GM12874 (cell line): ENCODE measurements around the gene LRRK1.

Experiments
- TF ChIP-seq, protein P1 (sequence below): IDR thresholded peaks from 2 replicates; pipeline ENCODE4 v1.5.1; 2011; ENCODE audit warnings: low read depth, mild to moderate bottlenecking, control low read depth, low read length, moderate library complexity; ENCODE audit not compliant: insufficient read depth

Gene LRRK1

DNA sequence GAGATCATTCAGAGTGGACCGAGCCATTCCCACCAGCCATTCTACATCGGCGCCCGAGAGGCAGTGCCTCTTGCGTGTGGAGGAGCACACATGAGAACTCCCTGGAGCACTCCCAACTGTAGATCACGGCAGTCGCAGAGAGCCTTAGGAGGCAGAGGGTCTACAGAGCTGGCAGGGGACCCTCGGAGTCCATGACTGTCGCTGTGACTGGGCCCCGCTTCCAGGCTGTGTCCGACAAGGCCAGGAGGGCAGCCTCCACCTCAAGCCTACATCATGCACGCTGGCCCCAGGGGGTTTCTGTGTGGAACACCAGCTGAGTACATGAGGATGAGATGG lies 173.7 kb downstream of the LRRK1 start:
- TF ChIP-seq, protein P1, sequence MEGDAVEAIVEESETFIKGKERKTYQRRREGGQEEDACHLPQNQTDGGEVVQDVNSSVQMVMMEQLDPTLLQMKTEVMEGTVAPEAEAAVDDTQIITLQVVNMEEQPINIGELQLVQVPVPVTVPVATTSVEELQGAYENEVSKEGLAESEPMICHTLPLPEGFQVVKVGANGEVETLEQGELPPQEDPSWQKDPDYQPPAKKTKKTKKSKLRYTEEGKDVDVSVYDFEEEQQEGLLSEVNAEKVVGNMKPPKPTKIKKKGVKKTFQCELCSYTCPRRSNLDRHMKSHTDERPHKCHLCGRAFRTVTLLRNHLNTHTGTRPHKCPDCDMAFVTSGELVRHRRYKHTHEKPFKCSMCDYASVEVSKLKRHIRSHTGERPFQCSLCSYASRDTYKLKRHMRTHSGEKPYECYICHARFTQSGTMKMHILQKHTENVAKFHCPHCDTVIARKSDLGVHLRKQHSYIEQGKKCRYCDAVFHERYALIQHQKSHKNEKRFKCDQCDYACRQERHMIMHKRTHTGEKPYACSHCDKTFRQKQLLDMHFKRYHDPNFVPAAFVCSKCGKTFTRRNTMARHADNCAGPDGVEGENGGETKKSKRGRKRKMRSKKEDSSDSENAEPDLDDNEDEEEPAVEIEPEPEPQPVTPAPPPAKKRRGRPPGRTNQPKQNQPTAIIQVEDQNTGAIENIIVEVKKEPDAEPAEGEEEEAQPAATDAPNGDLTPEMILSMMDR = no peak

DNA sequence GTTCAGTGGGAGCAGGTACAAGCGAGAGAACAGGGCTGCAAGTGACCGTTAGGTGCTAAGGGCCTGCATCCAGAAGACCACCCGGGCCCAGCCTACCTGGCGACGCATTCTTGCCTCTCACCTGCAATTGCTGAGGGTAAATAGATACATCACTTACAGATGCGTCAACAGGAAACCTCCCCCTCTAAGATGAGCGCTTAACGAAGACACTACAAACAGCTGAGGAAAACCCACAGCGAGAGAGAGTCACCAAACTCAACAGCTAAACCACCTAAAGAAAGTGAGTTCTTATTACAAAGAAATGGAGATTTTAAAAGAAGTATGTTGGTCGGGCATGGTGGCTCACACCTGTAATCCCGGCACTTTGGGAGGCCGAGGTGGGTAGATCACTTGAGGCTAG lies 174.8 kb downstream of the LRRK1 start:
- TF ChIP-seq, protein P1 = no peak

DNA sequence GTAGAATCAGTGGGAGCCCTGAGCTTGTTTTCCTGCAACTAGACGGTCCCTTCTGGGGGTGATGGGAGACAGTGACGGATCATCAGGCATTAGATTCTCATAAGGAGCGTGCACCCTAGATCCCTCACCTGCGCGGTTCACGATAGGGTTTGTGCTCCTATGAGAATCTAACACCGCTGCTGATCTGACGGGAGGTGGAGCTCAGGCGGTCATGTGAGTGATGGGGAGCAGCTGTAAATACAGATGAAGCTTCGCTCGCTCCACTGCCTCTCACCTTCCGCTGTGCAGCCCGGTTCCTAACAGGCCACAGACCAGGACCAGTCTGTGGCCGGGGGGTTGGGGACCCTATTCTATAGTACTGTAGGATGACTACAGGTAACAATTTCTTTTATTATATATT lies 178.0 kb downstream of the LRRK1 start:
- TF ChIP-seq, protein P1 = no peak

DNA sequence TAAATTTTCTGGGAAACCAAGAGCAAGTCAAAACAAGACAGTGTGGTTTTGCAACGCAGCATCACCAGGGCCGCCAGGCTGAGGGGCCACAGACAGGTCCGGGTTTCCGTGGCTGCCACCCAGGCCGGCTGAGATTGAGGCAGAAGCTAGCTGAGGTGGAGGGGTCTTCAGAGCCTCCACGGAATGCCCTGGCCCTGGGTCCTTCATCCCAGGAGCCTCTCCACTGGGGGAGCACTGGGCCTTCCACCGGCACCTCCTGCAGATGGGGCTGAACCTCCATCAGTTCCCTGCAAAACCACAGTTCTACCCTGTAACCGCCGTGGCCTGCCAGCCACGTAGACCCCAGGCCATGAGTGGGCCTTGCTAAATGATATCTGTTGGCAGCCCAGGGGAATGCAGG lies 180.0 kb downstream of the LRRK1 start:
- TF ChIP-seq, protein P1 = no peak

DNA sequence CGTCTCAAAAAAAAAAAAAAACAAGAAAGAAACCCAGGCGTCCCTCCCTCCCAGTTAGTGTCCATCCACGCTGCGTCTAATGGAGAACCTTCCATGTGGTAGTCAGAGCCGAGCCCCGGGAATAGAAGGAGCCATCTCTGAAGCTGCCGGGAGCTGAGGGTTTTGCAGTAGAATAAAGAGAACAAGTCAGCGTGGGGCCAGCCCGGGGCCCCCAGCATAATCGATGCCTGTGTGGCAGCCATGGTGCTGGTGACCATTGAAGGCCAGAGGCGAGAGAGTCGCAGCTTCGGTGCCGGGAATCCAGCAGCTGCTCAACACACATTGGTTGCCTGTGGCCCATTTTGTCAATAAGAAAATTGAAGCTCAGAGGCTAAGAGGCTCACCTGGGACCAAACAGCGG lies 181.0 kb downstream of the LRRK1 start:
- TF ChIP-seq, protein P1 = no peak

DNA sequence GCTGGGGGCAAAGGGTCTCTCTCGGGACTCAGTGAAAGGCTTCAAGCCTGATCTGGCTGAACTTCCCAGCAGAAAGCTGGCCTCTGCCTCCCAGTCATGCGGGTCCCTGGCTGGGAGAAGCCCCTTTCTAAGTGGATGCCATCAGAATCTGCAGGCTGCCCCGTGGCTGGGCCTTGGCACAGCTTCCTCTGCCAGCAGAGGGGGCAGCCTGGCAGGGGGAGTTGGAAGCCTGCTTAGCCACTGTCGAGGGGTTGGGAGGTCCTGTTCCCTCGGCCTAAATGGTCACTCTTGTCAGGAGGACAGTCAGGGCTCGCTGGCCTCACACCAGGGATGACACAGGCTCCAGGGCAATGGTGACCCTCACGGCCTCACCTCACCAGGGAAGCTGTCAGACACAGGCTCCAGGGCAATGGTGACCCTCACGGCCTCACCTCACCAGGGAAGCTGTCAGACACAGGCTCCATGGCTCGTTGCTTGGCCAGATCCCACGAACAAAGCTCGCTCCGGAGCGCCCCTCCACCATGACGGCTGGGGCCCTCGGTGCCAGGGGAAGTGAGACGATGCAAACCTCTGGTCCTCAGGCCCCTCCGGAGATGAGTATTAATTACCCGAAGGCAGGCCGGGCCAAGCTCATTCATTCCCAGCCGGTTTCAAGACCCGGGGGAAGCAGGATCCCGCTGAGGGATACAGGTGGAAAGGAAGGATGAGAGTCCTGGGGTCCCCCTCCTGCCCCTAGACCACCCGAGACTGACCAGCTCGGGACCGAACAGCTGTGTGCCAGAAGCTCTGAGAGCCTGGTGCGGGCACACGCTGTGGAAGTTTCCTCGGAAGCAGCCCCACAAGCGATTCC lies 181.7 kb downstream of the LRRK1 start:
- TF ChIP-seq, protein P1 = no peak

DNA sequence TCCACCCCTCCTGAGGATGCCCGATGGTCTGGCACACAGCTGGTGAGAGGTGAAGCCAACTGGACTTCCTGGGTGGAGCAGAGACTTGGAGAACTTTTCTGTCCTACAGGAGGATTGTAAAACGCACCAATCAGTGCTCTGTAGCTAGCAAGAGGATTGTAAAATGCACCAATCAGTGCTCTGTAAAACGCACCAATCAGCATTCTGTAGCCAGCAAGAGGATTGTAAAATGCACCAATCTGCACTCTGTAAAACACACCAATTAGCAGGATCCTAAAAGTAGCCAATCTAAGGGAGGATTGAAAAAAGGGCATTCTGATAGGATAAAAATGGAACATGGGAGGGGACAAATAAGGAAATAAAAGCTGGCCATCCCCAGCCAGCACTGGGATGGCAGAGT lies 182.5 kb downstream of the LRRK1 start:
- TF ChIP-seq, protein P1 = no peak
